ENCODE measurements around the gene VPS33A.
A peak's percentile ranks its signal among the peaks of the same experiment; 100 is the strongest.

DNA sequence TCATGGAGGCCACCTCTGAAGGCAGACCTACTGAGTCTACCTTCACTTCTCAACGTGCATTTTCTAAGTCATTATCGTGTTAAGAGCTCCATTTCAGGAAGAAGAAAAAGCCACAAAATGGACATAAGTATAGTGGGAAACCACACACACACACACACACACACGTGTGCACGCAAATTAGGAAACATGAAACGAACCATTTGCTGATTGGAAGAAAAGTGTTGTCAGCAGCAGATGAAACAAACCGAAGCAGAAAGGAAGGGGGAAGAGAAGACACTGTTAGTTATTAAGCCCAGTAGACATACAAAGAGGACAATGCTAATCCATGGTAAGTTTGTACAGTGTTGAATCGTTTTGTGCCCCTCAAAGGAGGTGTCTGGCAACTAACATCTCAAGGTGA, 9.9 kb upstream of the VPS33A start:
- TF ChIP-seq, protein P1, sequence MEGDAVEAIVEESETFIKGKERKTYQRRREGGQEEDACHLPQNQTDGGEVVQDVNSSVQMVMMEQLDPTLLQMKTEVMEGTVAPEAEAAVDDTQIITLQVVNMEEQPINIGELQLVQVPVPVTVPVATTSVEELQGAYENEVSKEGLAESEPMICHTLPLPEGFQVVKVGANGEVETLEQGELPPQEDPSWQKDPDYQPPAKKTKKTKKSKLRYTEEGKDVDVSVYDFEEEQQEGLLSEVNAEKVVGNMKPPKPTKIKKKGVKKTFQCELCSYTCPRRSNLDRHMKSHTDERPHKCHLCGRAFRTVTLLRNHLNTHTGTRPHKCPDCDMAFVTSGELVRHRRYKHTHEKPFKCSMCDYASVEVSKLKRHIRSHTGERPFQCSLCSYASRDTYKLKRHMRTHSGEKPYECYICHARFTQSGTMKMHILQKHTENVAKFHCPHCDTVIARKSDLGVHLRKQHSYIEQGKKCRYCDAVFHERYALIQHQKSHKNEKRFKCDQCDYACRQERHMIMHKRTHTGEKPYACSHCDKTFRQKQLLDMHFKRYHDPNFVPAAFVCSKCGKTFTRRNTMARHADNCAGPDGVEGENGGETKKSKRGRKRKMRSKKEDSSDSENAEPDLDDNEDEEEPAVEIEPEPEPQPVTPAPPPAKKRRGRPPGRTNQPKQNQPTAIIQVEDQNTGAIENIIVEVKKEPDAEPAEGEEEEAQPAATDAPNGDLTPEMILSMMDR (IDR thresholded peaks at IDR 0.05; ENCODE audit: insufficient read depth, low read length): no peak
- TF ChIP-seq, protein P2, sequence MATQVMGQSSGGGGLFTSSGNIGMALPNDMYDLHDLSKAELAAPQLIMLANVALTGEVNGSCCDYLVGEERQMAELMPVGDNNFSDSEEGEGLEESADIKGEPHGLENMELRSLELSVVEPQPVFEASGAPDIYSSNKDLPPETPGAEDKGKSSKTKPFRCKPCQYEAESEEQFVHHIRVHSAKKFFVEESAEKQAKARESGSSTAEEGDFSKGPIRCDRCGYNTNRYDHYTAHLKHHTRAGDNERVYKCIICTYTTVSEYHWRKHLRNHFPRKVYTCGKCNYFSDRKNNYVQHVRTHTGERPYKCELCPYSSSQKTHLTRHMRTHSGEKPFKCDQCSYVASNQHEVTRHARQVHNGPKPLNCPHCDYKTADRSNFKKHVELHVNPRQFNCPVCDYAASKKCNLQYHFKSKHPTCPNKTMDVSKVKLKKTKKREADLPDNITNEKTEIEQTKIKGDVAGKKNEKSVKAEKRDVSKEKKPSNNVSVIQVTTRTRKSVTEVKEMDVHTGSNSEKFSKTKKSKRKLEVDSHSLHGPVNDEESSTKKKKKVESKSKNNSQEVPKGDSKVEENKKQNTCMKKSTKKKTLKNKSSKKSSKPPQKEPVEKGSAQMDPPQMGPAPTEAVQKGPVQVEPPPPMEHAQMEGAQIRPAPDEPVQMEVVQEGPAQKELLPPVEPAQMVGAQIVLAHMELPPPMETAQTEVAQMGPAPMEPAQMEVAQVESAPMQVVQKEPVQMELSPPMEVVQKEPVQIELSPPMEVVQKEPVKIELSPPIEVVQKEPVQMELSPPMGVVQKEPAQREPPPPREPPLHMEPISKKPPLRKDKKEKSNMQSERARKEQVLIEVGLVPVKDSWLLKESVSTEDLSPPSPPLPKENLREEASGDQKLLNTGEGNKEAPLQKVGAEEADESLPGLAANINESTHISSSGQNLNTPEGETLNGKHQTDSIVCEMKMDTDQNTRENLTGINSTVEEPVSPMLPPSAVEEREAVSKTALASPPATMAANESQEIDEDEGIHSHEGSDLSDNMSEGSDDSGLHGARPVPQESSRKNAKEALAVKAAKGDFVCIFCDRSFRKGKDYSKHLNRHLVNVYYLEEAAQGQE (IDR thresholded peaks at IDR 0.05; ENCODE audit: insufficient replicate concordance, low read depth): peak; percentile 11
